Mesendoderm (in vitro differentiated cells): ENCODE results near the gene CCDC141.

ENCODE experiments used
- DNase-seq: peaks from one replicate; pipeline ENCODE4 v3.0.0; 2013
- H2AK5ac ChIP-seq: 2 replicates; pipeline ENCODE4 v1.6.1; 2013; ENCODE audit warnings: low read length, inconsistent platforms
- H2BK120ac ChIP-seq: 2 replicates; pipeline ENCODE4 v1.6.1; 2013; ENCODE audit warnings: low read depth, mild to moderate bottlenecking, low read length, moderate library complexity, mixed read lengths
- H2BK15ac ChIP-seq: replicated peaks from 2 replicates; pipeline ENCODE4 v1.6.1; 2013; ENCODE audit warnings: low read depth, mild to moderate bottlenecking, moderate library complexity
- H2BK5ac ChIP-seq: 2 replicates; pipeline ENCODE4 v1.6.1; 2013; ENCODE audit warnings: low read length, inconsistent platforms
- H3K18ac ChIP-seq: 2 replicates; pipeline ENCODE4 v1.6.1; 2013; ENCODE audit warnings: mild to moderate bottlenecking, low read length, mixed read lengths
- H3K23ac ChIP-seq: one replicate; pipeline ENCODE4 v1.6.1; 2013; ENCODE audit warnings: low read length
- H3K27ac ChIP-seq: 2 replicates; pipeline ENCODE4 v1.5.1; 2013; ENCODE audit warnings: low read depth, mild to moderate bottlenecking, inconsistent platforms, low read length, moderate library complexity
- H3K27me3 ChIP-seq: 2 replicates; pipeline ENCODE4 v1.6.1; 2013; ENCODE audit warnings: low read length, control low read depth, mild to moderate bottlenecking, inconsistent platforms; ENCODE audit not compliant: insufficient read depth, poor library complexity
- H3K36me3 ChIP-seq: 2 replicates; pipeline ENCODE4 v1.6.1; 2013; ENCODE audit warnings: low read length, inconsistent platforms; ENCODE audit not compliant: control insufficient read depth, insufficient read depth
- H3K4ac ChIP-seq: one replicate; pipeline ENCODE4 v1.6.1; 2013; ENCODE audit warnings: low read depth, mild to moderate bottlenecking, low read length, moderate library complexity
- H3K4me1 ChIP-seq: 2 replicates; pipeline ENCODE4 v1.6.1; 2013; ENCODE audit warnings: low read depth, low read length, inconsistent platforms; ENCODE audit not compliant: control insufficient read depth
- H3K4me2 ChIP-seq: 2 replicates; pipeline ENCODE4 v1.6.1; 2013; ENCODE audit warnings: low read length
- H3K4me3 ChIP-seq: 2 replicates; pipeline ENCODE4 v1.5.1; 2013; ENCODE audit warnings: mild to moderate bottlenecking, low read length
- H3K56ac ChIP-seq: one replicate; pipeline ENCODE4 v1.6.1; 2013; ENCODE audit warnings: low read length
- H3K79me1 ChIP-seq: 2 replicates; pipeline ENCODE4 v1.6.1; 2013; ENCODE audit warnings: low read length, inconsistent platforms
- H3K79me2 ChIP-seq: 2 replicates; pipeline ENCODE4 v1.6.1; 2013; ENCODE audit warnings: mild to moderate bottlenecking, low read length; ENCODE audit not compliant: control insufficient read depth, insufficient read depth
- H3K9ac ChIP-seq: 2 replicates; pipeline ENCODE4 v1.6.1; 2013; ENCODE audit warnings: low read length, inconsistent platforms
- H4K5ac ChIP-seq: one replicate; pipeline ENCODE4 v1.6.1; 2013; ENCODE audit warnings: low read length
- H4K8ac ChIP-seq: one replicate; pipeline ENCODE4 v1.6.1; 2013; ENCODE audit warnings: low read depth, mild to moderate bottlenecking, control low read depth, low read length, moderate library complexity
- WGBS: extraction: QIAGEN DNeasy Blood & Tissue Kit; methylation state at CpG from one replicate; pipeline ENCODE4 v1.1.7; 2013; ENCODE audit warnings: low lambda C conversion rate, missing lambda C conversion rate; ENCODE audit not compliant: insufficient coverage; ENCODE audit errors: extremely low coverage; 5-methylcytosine and 5-hydroxymethylcytosine counted together

CCDC141 gene

GRCh38 chr2:178787934-178788333, 262.0 kb downstream of the CCDC141 start:
- Histone ChIP-seq H3K9ac (no peak overlapping the region), H3K4me2 (no peak overlapping the region), H3K4me1 (no peaks in the 10 kb centered on the region), H3K36me3 (no peaks in the 10 kb centered on the region), H2BK5ac (no peak overlapping the region), H3K23ac (no peak overlapping the region), H3K56ac (no peak overlapping the region), H2AK5ac (no peak overlapping the region), H2BK15ac (no peak overlapping the region), H3K27me3 (no peaks in the 10 kb centered on the region), H3K4ac (no peak overlapping the region), H3K4me3 (no peak overlapping the region), H3K27ac (no peak overlapping the region), H3K79me1 (no peaks in the 10 kb centered on the region), H2BK120ac (no peak overlapping the region), H4K5ac (no peak overlapping the region), H3K18ac (no peak overlapping the region), H4K8ac (no peak overlapping the region), H3K79me2 (no peaks in the 10 kb centered on the region)
- DNase-seq: no peak
- WGBS: no CpG with 5 or more reads among the region's 5 CpGs

DNA sequence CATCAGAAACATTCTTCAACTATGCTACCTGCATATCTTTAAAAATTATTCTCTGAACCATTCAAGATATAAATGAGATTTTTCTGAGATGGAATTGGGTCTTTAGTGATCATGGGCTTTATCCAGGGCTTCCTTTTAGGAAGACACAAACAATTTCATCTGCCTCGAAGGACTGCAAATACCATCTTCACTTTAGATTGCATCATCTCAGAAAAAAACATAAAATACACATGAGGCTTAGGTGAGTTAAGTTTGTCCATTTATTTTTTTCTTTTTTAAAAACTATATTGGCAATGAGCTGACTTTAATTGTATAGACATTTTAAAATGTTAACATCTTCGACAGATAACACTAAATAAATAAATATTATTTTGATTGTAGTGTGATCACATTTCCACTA, 262.8 kb downstream of the CCDC141 start:
- Histone ChIP-seq H2BK15ac (no peak overlapping the region), H3K23ac (no peak overlapping the region), H4K8ac (no peak overlapping the region), H3K4me2 (no peak overlapping the region), H3K36me3 (no peaks in the 10 kb centered on the region), H3K18ac (no peak overlapping the region), H2BK120ac (no peak overlapping the region), H3K56ac (no peak overlapping the region), H2AK5ac (no peak overlapping the region), H4K5ac (no peak overlapping the region), H3K4ac (no peak overlapping the region), H3K27me3 (no peaks in the 10 kb centered on the region), H2BK5ac (no peak overlapping the region), H3K79me2 (no peaks in the 10 kb centered on the region), H3K9ac (no peak overlapping the region), H3K27ac (no peak overlapping the region), H3K4me1 (no peaks in the 10 kb centered on the region), H3K79me1 (no peaks in the 10 kb centered on the region), H3K4me3 (no peak overlapping the region)
- DNase-seq: no peak
- WGBS: no CpG with 5 or more reads among the region's 2 CpGs

- Histone ChIP-seq H2AK5ac (no peak overlapping the region), H3K23ac (no peak overlapping the region), H3K9ac (no peak overlapping the region), H3K56ac (no peak overlapping the region), H3K27ac (no peak overlapping the region), H2BK5ac (no peak overlapping the region), H3K27me3 (no peaks in the 10 kb centered on the region), H3K18ac (no peak overlapping the region), H3K79me1 (no peaks in the 10 kb centered on the region), H3K4me1 (no peaks in the 10 kb centered on the region), H3K4me2 (no peak overlapping the region), H2BK120ac (no peak overlapping the region), H4K5ac (no peak overlapping the region), H3K79me2 (no peaks in the 10 kb centered on the region), H3K4ac (no peak overlapping the region), H3K36me3 (no peaks in the 10 kb centered on the region), H2BK15ac (no peak overlapping the region), H4K8ac (no peak overlapping the region), H3K4me3 (no peak overlapping the region)
- no CpG with 5 or more reads among the region's 10 CpGs for WGBS
- DNase-seq: no peak
These were observed 266.0 kb downstream of the CCDC141 start for GRCh38 chr2:178783889-178784288.

DNA sequence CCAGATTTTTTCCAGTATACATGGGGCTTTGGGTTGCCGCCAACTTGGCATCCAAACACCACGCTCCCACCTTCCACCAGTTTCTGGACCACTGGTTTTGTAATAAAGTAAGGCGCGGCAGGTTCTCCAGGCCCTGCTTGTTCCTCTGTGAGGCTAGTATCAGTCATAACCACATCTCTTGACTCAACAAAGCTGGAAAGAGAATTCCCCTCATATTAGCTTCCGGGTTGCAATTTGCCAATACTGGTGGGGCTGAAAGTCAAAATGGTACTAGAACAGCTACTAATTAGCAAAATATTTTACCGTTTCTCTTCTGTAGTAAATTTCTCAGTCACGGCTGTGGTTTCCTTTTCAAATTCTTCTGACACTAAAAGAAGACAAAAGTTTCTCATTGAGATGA, 267.7 kb downstream of the CCDC141 start:
- no peak overlapping the region for H3K4ac ChIP-seq
- no peak overlapping the region for H3K27ac ChIP-seq
- no peak overlapping the region for H2BK15ac ChIP-seq
- no peak overlapping the region for H2AK5ac ChIP-seq
- DNase-seq: no peak
- H4K8ac ChIP-seq: no peak overlapping the region
- H4K5ac ChIP-seq: no peak overlapping the region
- H3K23ac ChIP-seq: no peak overlapping the region
- no peaks in the 10 kb centered on the region for H3K36me3 ChIP-seq
- H3K27me3 ChIP-seq: no peaks in the 10 kb centered on the region
- no peak overlapping the region for H2BK120ac ChIP-seq
- no peaks in the 10 kb centered on the region for H3K79me2 ChIP-seq
- H3K18ac ChIP-seq: no peak overlapping the region
- no peak overlapping the region for H2BK5ac ChIP-seq
- H3K4me2 ChIP-seq: no peak overlapping the region
- H3K9ac ChIP-seq: no peak overlapping the region
- no peaks in the 10 kb centered on the region for H3K79me1 ChIP-seq
- no CpG with 5 or more reads among the region's 7 CpGs for WGBS
- no peaks in the 10 kb centered on the region for H3K4me1 ChIP-seq
- no peak overlapping the region for H3K4me3 ChIP-seq
- H3K56ac ChIP-seq: no peak overlapping the region
